Ramos (cell line): ENCODE results near the gene BCL2L13.
"Not testable (repeated sequence)": the region's sequence is repeated elsewhere in the genome, so short reads cannot be mapped to it uniquely, and the experiment has no call there.

Source experiments
- in situ Hi-C: fragments of 300-500 bp; cut with MboI; formaldehyde crosslinking; loops from one replicate; pipeline ENCODE4 v1.14.3; 2022; ENCODE audit warnings: low sequenced_read_pairs; ENCODE audit not compliant: unreplicated experiment

BCL2L13 gene

GRCh38 chr22:17684245-17684644 lies 45.7 kb downstream of the BCL2L13 start:
- in situ Hi-C loops = no loop called here

- in situ Hi-C loops = no loop called here
Measured at GRCh38 chr22:17692841-17693240, 54.3 kb downstream of the BCL2L13 start.

- in situ Hi-C loops = no loop called here
Measured at GRCh38 chr22:17694193-17694592, 55.6 kb downstream of the BCL2L13 start.

GRCh38 chr22:17694752-17695151 lies 56.2 kb downstream of the BCL2L13 start:
- in situ Hi-C loops = no loop called here

GRCh38 chr22:17695986-17696385 lies 57.4 kb downstream of the BCL2L13 start:
- in situ Hi-C loops = no loop called here

GRCh38 chr22:17697196-17697595 lies 58.6 kb downstream of the BCL2L13 start:
- in situ Hi-C loops = not testable (repeated sequence)

GRCh38 chr22:17698276-17698675 lies 59.7 kb downstream of the BCL2L13 start:
- in situ Hi-C loops = not testable (repeated sequence)

GRCh38 chr22:17698948-17699347 lies 60.4 kb downstream of the BCL2L13 start:
- in situ Hi-C loops = no loop called here

- in situ Hi-C loops = no loop called here
Measured at GRCh38 chr22:17699696-17700340, 61.3 kb downstream of the BCL2L13 start.

GRCh38 chr22:17700778-17701177 lies 62.2 kb downstream of the BCL2L13 start:
- in situ Hi-C loops = no loop called here

GRCh38 chr22:17703811-17704210 lies 65.3 kb downstream of the BCL2L13 start:
- in situ Hi-C loops = no loop called here

GRCh38 chr22:17705546-17705945 lies 67.0 kb downstream of the BCL2L13 start:
- in situ Hi-C loops = no loop called here

GRCh38 chr22:17705951-17706900 lies 67.7 kb downstream of the BCL2L13 start:
- in situ Hi-C loops = no loop called here

GRCh38 chr22:17706947-17707346 lies 68.4 kb downstream of the BCL2L13 start:
- in situ Hi-C loops = no loop called here

GRCh38 chr22:17707526-17707925 lies 69.0 kb downstream of the BCL2L13 start:
- in situ Hi-C loops = no loop called here

- in situ Hi-C loops = loop anchor here (10.0 kb wide), 1 partner anchor 45 kb away; no protein-coding TSS in a partner anchor
Measured at GRCh38 chr22:17710023-17710422, 71.5 kb downstream of the BCL2L13 start.

GRCh38 chr22:17712441-17712840 lies 73.9 kb downstream of the BCL2L13 start:
- in situ Hi-C loops = loop anchor here (10.0 kb wide), 1 partner anchor 48 kb away; no protein-coding TSS in a partner anchor

GRCh38 chr22:17716529-17716928 lies 78.0 kb downstream of the BCL2L13 start:
- in situ Hi-C loops = loop anchor here (10.0 kb wide), 1 partner anchor 52 kb away; no protein-coding TSS in a partner anchor

GRCh38 chr22:17717708-17718107 lies 79.2 kb downstream of the BCL2L13 start:
- in situ Hi-C loops = loop anchor here (10.0 kb wide), 1 partner anchor 53 kb away; no protein-coding TSS in a partner anchor

- in situ Hi-C loops = loop anchor here (10.0 kb wide), 2 partner anchors 55 to 165 kb away; no protein-coding TSS in a partner anchor
Measured at GRCh38 chr22:17719911-17720310, 81.4 kb downstream of the BCL2L13 start.

GRCh38 chr22:17724241-17724640 lies 85.7 kb downstream of the BCL2L13 start:
- in situ Hi-C loops = loop anchor here (10.0 kb wide), 1 partner anchor 169 kb away; no protein-coding TSS in a partner anchor
